Fibroblast of pulmonary artery (primary cell): ENCODE data around the gene ADH4.

Experiments used
- DNase-seq: peaks from one replicate; pipeline ENCODE4 v3.0.0-alpha.2; 2010; ENCODE audit warnings: low read depth
- H3K4me3 ChIP-seq: replicated peaks from 2 replicates; pipeline ENCODE4 v1.5.1; 2011; ENCODE audit warnings: low read depth, mild to moderate bottlenecking, control low read depth, low read length, moderate library complexity
- CTCF ChIP-seq: IDR thresholded peaks from 2 replicates; pipeline ENCODE4 v1.5.1; 2011; ENCODE audit warnings: mild to moderate bottlenecking, control low read depth, low read length, inconsistent platforms; ENCODE audit errors: missing control alignments

Gene ADH4

DNA sequence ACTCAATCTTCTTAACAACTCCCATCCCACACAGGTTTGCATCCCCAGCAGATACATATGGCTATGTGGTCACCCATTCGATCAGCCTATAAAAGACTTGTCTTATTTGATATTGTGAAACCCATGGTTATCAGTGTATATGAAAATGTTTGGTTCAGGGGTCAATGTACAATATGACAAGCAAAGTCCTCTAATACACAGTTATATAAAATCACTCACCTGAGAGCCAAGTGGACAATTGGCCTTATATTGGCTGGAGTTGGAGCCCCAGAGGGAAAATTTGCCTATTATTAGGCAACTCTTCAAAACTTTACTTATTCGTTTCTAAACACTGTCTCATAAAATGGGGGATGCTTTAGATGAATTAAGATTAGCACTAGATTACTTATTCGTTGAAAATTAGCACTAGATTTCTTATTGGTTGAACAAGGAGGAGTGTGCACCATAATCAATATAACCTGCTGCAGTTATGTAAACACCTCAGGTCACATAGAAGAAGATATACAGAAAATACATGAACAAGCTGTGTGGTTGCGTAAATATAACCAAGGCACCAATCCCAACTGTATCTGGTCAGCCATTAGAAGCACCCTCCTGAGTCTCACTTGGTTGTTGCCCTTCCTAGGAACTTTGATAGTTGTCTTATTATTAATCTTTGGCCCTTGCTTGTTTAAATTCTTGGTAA, 10.7 kb upstream of the ADH4 start:
- no peak for DNase-seq
- no peak overlapping the region for H3K4me3 ChIP-seq
- TF ChIP-seq CTCF: no peak

GRCh38 chr4:99151995-99152394, 7.9 kb upstream of the ADH4 start:
- no peak overlapping the region for H3K4me3 ChIP-seq
- no peak for DNase-seq
- no peak for TF ChIP-seq CTCF

GRCh38 chr4:99151452-99151851, 7.4 kb upstream of the ADH4 start:
- no peak for DNase-seq
- no peak for TF ChIP-seq CTCF
- H3K4me3 ChIP-seq: no peak overlapping the region

GRCh38 chr4:99149426-99150019, 5.4 kb upstream of the ADH4 start:
- DNase-seq: no peak
- H3K4me3 ChIP-seq: no peak overlapping the region
- no peak for TF ChIP-seq CTCF

GRCh38 chr4:99148550-99148949, 4.5 kb upstream of the ADH4 start:
- no peak overlapping the region for H3K4me3 ChIP-seq
- no peak for TF ChIP-seq CTCF
- DNase-seq: no peak

DNA sequence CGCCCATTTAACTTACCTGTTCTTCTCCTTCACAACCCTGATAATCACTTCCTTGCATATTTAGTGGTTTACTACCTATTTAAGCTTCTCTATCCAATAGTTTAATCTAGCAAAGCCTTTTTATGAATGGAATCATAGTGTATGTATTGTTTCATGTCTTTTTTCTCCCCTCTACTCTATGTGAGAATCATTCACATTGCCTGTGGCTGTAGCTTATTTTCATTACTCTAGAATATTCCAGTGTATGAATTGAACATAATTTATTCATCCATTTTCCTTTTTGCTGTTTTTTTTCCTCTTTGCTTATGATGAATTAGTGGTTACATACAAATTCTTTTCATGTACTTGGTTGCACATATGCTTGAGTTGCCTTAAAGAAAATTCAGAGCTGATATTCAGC, 490 bp upstream of the ADH4 start:
- no peak for TF ChIP-seq CTCF
- DNase-seq: no peak
- H3K4me3 ChIP-seq: no peak overlapping the region

GRCh38 chr4:99136329-99136728, 7.8 kb downstream of the ADH4 start:
- TF ChIP-seq CTCF: no peak
- no peak overlapping the region for H3K4me3 ChIP-seq
- DNase-seq: no peak
